Measurements from ENCODE around the gene GOLGA8R. TPM values are rescaled to one million over a fixed set of nuclear protein-coding genes. Genes with fewer than 3 reads are reported as not detected.
"Not testable (repeated sequence)": the region's sequence is repeated elsewhere in the genome, so short reads cannot be mapped to it uniquely, and the experiment has no call there.

The GOLGA8R gene
- total RNA-seq, result under 1 TPM; 0.54 to 0.90 TPM

- intact Hi-C loops (cut with DNase I); H3K27me3 ChIP-seq; H3K9ac ChIP-seq (ENCODE audit: low read depth in 2 of 2, low read length in 2 of 2); H3K4me1 ChIP-seq; H3K9me3 ChIP-seq; H3K4me3 ChIP-seq; H3K27ac ChIP-seq; H3K36me3 ChIP-seq; DNase-seq: not testable (repeated sequence)
These were observed at the start of gene GOLGA8R for GRCh38 chr15:30414160-30414559. TSS of gene GOLGA8R (minus strand) at chr15:30414260. CDS start at chr15:30414162, 98 bp downstream.

- H3K4me1 ChIP-seq; H3K36me3 ChIP-seq; H3K27ac ChIP-seq; H3K9ac ChIP-seq (ENCODE audit: low read depth in 2 of 2, low read length in 2 of 2); H3K27me3 ChIP-seq; DNase-seq; H3K9me3 ChIP-seq; intact Hi-C loops (cut with DNase I); H3K4me3 ChIP-seq: not testable (repeated sequence)
These were observed 49.8 kb upstream of the GOLGA8R start for GRCh38 chr15:30463849-30464248.

- H3K9me3 ChIP-seq; DNase-seq; H3K4me3 ChIP-seq; H3K27me3 ChIP-seq; H3K36me3 ChIP-seq; H3K27ac ChIP-seq; intact Hi-C loops (cut with DNase I); H3K9ac ChIP-seq (ENCODE audit: low read depth in 2 of 2, low read length in 2 of 2); H3K4me1 ChIP-seq: not testable (repeated sequence)
These were observed 48.1 kb upstream of the GOLGA8R start for GRCh38 chr15:30462176-30462575.

- H3K27me3 ChIP-seq; H3K9me3 ChIP-seq; intact Hi-C loops (cut with DNase I); H3K27ac ChIP-seq; DNase-seq; H3K4me1 ChIP-seq; H3K4me3 ChIP-seq; H3K9ac ChIP-seq (ENCODE audit: low read depth in 2 of 2, low read length in 2 of 2); H3K36me3 ChIP-seq: not testable (repeated sequence)
These were observed 38.6 kb upstream of the GOLGA8R start for GRCh38 chr15:30452702-30453101.

GRCh38 chr15:30438348-30438747, 24.3 kb upstream of the GOLGA8R start:
- H3K4me3 ChIP-seq; H3K9ac ChIP-seq (ENCODE audit: low read depth in 2 of 2, low read length in 2 of 2); DNase-seq; intact Hi-C loops (cut with DNase I); H3K36me3 ChIP-seq; H3K27me3 ChIP-seq; H3K27ac ChIP-seq; H3K9me3 ChIP-seq; H3K4me1 ChIP-seq: not testable (repeated sequence)

- H3K9me3 ChIP-seq, H3K4me1 ChIP-seq: not testable (repeated sequence)
These were observed 21.8 kb upstream of the GOLGA8R start for GRCh38 chr15:30435878-30436277.

GRCh38 chr15:30420723-30421122, 6.7 kb upstream of the GOLGA8R start:
- H3K9ac ChIP-seq (ENCODE audit: low read depth in 2 of 2, low read length in 2 of 2); H3K9me3 ChIP-seq; intact Hi-C loops (cut with DNase I); H3K36me3 ChIP-seq; DNase-seq; H3K4me1 ChIP-seq; H3K27ac ChIP-seq; H3K4me3 ChIP-seq; H3K27me3 ChIP-seq: not testable (repeated sequence)

More at GRCh38 chr15:30435878-30436277, 21.8 kb upstream of the GOLGA8R start:
- H3K27ac ChIP-seq; H3K9ac ChIP-seq (ENCODE audit: low read depth in 2 of 2, low read length in 2 of 2); H3K36me3 ChIP-seq; H3K4me3 ChIP-seq; H3K27me3 ChIP-seq; intact Hi-C loops (cut with DNase I): not testable (repeated sequence)
- DNase-seq, result peak; percentile 4

GRCh38 chr15:30407636-30408035, 6.4 kb downstream of the GOLGA8R start:
- DNase-seq, result peak; percentile 12
- H3K9ac ChIP-seq (ENCODE audit: low read depth in 2 of 2, low read length in 2 of 2); H3K36me3 ChIP-seq; H3K9me3 ChIP-seq; H3K27me3 ChIP-seq; H3K27ac ChIP-seq; H3K4me3 ChIP-seq; intact Hi-C loops (cut with DNase I); H3K4me1 ChIP-seq: not testable (repeated sequence)

- intact Hi-C loops (cut with DNase I); H3K4me1 ChIP-seq; H3K36me3 ChIP-seq; H3K9me3 ChIP-seq; H3K9ac ChIP-seq (ENCODE audit: low read depth in 2 of 2, low read length in 2 of 2); H3K27ac ChIP-seq; H3K27me3 ChIP-seq; H3K4me3 ChIP-seq: not testable (repeated sequence)
- peak; percentile 49 for DNase-seq
These were observed 15.1 kb downstream of the GOLGA8R start for GRCh38 chr15:30398988-30399387.

GRCh38 chr15:30393664-30393991, 20.4 kb downstream of the GOLGA8R start:
- H3K4me3 ChIP-seq; H3K4me1 ChIP-seq; H3K27me3 ChIP-seq; H3K36me3 ChIP-seq; DNase-seq; intact Hi-C loops (cut with DNase I); H3K9me3 ChIP-seq; H3K27ac ChIP-seq; H3K9ac ChIP-seq (ENCODE audit: low read depth in 2 of 2, low read length in 2 of 2): not testable (repeated sequence)

- H3K9me3 ChIP-seq; H3K4me1 ChIP-seq; H3K36me3 ChIP-seq; H3K9ac ChIP-seq (ENCODE audit: low read depth in 2 of 2, low read length in 2 of 2); H3K27me3 ChIP-seq; H3K4me3 ChIP-seq; DNase-seq; H3K27ac ChIP-seq; intact Hi-C loops (cut with DNase I): not testable (repeated sequence)
These were observed 21.0 kb downstream of the GOLGA8R start, which contains the start of gene CHRFAM7A for GRCh38 chr15:30392766-30393663. TSS of gene CHRFAM7A (minus strand) at chr15:30393540. CDS start at chr15:30383351, 10,189 bp downstream.

- H3K9ac ChIP-seq (ENCODE audit: low read depth in 2 of 2, low read length in 2 of 2); H3K27me3 ChIP-seq; intact Hi-C loops (cut with DNase I); DNase-seq; H3K4me1 ChIP-seq; H3K27ac ChIP-seq; H3K9me3 ChIP-seq; H3K36me3 ChIP-seq; H3K4me3 ChIP-seq: not testable (repeated sequence)
These were observed 27.7 kb downstream of the GOLGA8R start for GRCh38 chr15:30386318-30386887.

- H3K27ac ChIP-seq; intact Hi-C loops (cut with DNase I); H3K27me3 ChIP-seq; H3K4me1 ChIP-seq; H3K9me3 ChIP-seq; H3K9ac ChIP-seq (ENCODE audit: low read depth in 2 of 2, low read length in 2 of 2); DNase-seq; H3K4me3 ChIP-seq; H3K36me3 ChIP-seq: not testable (repeated sequence)
These were observed 37.0 kb downstream of the GOLGA8R start for GRCh38 chr15:30377082-30377413.

Measured in colonic mucosa (tissue), 4 donors.